HepG2 (cell line): ENCODE data around the gene TBC1D10A. TPM values are rescaled to one million over a fixed set of nuclear protein-coding genes. Genes with fewer than 3 reads are reported as not detected.
A peak's percentile ranks its signal among the peaks of the same experiment; 100 is the strongest.

ENCODE experiments used
- AFF4 ChIP-seq: sonication (generic); formaldehyde crosslinking; IDR thresholded peaks from 2 replicates; pipeline ENCODE4 v1.4.0; 2020; ENCODE audit warnings: missing genetic modification reagents
- ARNTL ChIP-seq: sonication (generic); formaldehyde crosslinking; IDR thresholded peaks from 2 replicates; pipeline ENCODE4 v1.4.0; 2020; ENCODE audit warnings: mild to moderate bottlenecking, missing genetic modification reagents
- CEBPB ChIP-seq: IDR thresholded peaks from 2 replicates; pipeline ENCODE4 v1.6.1; 2011; ENCODE audit warnings: low read depth, low read length, improper control_type of control experiment, borderline replicate concordance
- HHEX ChIP-seq: IDR thresholded peaks from 2 replicates; pipeline ENCODE4 v1.6.1; 2016; ENCODE audit warnings: control low read depth
- RBM22 ChIP-seq: fragments of 200-400 bp; formaldehyde crosslinking; optimal IDR thresholded peaks from 2 replicates; pipeline ENCODE3; 2017; ENCODE audit warnings: mild to moderate bottlenecking, low read length, moderate library complexity
- SMYD3 ChIP-seq: sonication (generic); formaldehyde crosslinking; IDR thresholded peaks from 2 replicates; pipeline ENCODE4 v1.8.1; 2023; ENCODE audit warnings: mild to moderate bottlenecking, missing genetic modification reagents
- ZFP82 ChIP-seq: sonication (generic); formaldehyde crosslinking; IDR thresholded peaks from 2 replicates; pipeline ENCODE4 v1.5.1; 2020; ENCODE audit warnings: mild to moderate bottlenecking, missing genetic modification reagents, borderline replicate concordance
- ZKSCAN1 ChIP-seq: fragments of 150-350 bp; IDR thresholded peaks from 2 replicates; pipeline ENCODE4 v1.6.1; 2014; ENCODE audit warnings: low read length
- ZNF496 ChIP-seq: sonication (generic); formaldehyde crosslinking; IDR thresholded peaks from 2 replicates; pipeline ENCODE4 v1.8.1; 2023; ENCODE audit warnings: mild to moderate bottlenecking, moderate library complexity, missing genetic modification reagents; ENCODE audit not compliant: insufficient replicate concordance
- ZNF773 ChIP-seq: sonication (generic); formaldehyde crosslinking; IDR thresholded peaks from 2 replicates; pipeline ENCODE4 v1.4.0; 2020; ENCODE audit warnings: missing genetic modification reagents, borderline replicate concordance
- ZNF780A ChIP-seq: sonication (generic); formaldehyde crosslinking; IDR thresholded peaks from 2 replicates; pipeline ENCODE4 v1.8.0; 2022; ENCODE audit warnings: mild to moderate bottlenecking, missing genetic modification reagents, moderate library complexity
- polyA plus RNA-seq, 8 experiments: library from polyadenylated mRNA; depleted of rRNA in 3 of 8; stranded (reverse) in 7 of 8; unstranded in 1 of 8; fragments of >200 nt; fragmentation: Illumina TruSeq in 4 of 8; extraction: Trizol in 4 of 8; gene quantifications; 2 replicates each; pipeline versions ENCODE4 v1.2.1 to v1.2.3, GENCODE V29; 2011 to 2016; ENCODE audit warnings: low read depth in 4 of 8, missing spikeins in 1 of 8, mixed read lengths in 1 of 8; ENCODE audit not compliant: insufficient read depth in 1 of 8
- total RNA-seq, 5 experiments: library from RNA; depleted of rRNA; stranded (reverse); fragments of >200 nt; fragmentation: Illumina TruSeq; extraction: Trizol; gene quantifications; 2 replicates each; pipeline ENCODE4 v1.2.3, GENCODE V29; 2016; ENCODE audit warnings: low read depth in 1 of 5
- TF ChIP-seq, protein P1 (sequence below): sonication (generic); formaldehyde crosslinking; IDR thresholded peaks from 2 replicates; pipeline ENCODE4 v1.4.0; 2020; ENCODE audit warnings: missing genetic modification reagents
- TF ChIP-seq, protein P2 (sequence below): sonication (generic); formaldehyde crosslinking; IDR thresholded peaks from 2 replicates; pipeline ENCODE4 v1.4.0; 2020; ENCODE audit warnings: missing genetic modification reagents
- TF ChIP-seq, protein P3 (sequence below): sonication (generic); formaldehyde crosslinking; IDR thresholded peaks from 2 replicates; pipeline ENCODE4 v1.5.0; 2020; ENCODE audit warnings: missing genetic modification reagents

TBC1D10A gene
- total and polyA plus RNA-seq, 2 of the 13 experiments (the other 11 are each of a cell fraction or from before 2014, with no cell fraction given): 4.2 to 4.9 TPM

- TF ChIP-seq, protein P1, sequence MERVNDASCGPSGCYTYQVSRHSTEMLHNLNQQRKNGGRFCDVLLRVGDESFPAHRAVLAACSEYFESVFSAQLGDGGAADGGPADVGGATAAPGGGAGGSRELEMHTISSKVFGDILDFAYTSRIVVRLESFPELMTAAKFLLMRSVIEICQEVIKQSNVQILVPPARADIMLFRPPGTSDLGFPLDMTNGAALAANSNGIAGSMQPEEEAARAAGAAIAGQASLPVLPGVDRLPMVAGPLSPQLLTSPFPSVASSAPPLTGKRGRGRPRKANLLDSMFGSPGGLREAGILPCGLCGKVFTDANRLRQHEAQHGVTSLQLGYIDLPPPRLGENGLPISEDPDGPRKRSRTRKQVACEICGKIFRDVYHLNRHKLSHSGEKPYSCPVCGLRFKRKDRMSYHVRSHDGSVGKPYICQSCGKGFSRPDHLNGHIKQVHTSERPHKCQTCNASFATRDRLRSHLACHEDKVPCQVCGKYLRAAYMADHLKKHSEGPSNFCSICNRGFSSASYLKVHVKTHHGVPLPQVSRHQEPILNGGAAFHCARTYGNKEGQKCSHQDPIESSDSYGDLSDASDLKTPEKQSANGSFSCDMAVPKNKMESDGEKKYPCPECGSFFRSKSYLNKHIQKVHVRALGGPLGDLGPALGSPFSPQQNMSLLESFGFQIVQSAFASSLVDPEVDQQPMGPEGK: no peak
- no peak for TF ChIP-seq ZNF773 (CRISPR knock-in tag)
- no peak for TF ChIP-seq CEBPB
- TF ChIP-seq AFF4: no peak
- TF ChIP-seq ZKSCAN1: no peak
- no peak for TF ChIP-seq SMYD3 (CRISPR knock-in tag)
- TF ChIP-seq RBM22: peak; percentile 77
- peak; percentile 93; the same call in 1 of the 2 replicates for TF ChIP-seq ZFP82 (CRISPR knock-in tag)
- TF ChIP-seq ZNF780A (CRISPR knock-in tag): no peak
- TF ChIP-seq ZNF496 (CRISPR knock-in tag): no peak
- TF ChIP-seq, protein P2, sequence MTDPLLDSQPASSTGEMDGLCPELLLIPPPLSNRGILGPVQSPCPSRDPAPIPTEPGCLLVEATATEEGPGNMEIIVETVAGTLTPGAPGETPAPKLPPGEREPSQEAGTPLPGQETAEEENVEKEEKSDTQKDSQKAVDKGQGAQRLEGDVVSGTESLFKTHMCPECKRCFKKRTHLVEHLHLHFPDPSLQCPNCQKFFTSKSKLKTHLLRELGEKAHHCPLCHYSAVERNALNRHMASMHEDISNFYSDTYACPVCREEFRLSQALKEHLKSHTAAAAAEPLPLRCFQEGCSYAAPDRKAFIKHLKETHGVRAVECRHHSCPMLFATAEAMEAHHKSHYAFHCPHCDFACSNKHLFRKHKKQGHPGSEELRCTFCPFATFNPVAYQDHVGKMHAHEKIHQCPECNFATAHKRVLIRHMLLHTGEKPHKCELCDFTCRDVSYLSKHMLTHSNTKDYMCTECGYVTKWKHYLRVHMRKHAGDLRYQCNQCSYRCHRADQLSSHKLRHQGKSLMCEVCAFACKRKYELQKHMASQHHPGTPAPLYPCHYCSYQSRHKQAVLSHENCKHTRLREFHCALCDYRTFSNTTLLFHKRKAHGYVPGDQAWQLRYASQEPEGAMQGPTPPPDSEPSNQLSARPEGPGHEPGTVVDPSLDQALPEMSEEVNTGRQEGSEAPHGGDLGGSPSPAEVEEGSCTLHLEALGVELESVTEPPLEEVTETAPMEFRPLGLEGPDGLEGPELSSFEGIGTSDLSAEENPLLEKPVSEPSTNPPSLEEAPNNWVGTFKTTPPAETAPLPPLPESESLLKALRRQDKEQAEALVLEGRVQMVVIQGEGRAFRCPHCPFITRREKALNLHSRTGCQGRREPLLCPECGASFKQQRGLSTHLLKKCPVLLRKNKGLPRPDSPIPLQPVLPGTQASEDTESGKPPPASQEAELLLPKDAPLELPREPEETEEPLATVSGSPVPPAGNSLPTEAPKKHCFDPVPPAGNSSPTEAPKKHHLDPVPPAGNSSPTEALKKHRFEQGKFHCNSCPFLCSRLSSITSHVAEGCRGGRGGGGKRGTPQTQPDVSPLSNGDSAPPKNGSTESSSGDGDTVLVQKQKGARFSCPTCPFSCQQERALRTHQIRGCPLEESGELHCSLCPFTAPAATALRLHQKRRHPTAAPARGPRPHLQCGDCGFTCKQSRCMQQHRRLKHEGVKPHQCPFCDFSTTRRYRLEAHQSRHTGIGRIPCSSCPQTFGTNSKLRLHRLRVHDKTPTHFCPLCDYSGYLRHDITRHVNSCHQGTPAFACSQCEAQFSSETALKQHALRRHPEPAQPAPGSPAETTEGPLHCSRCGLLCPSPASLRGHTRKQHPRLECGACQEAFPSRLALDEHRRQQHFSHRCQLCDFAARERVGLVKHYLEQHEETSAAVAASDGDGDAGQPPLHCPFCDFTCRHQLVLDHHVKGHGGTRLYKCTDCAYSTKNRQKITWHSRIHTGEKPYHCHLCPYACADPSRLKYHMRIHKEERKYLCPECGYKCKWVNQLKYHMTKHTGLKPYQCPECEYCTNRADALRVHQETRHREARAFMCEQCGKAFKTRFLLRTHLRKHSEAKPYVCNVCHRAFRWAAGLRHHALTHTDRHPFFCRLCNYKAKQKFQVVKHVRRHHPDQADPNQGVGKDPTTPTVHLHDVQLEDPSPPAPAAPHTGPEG: peak; percentile 81
- TF ChIP-seq, protein P3, sequence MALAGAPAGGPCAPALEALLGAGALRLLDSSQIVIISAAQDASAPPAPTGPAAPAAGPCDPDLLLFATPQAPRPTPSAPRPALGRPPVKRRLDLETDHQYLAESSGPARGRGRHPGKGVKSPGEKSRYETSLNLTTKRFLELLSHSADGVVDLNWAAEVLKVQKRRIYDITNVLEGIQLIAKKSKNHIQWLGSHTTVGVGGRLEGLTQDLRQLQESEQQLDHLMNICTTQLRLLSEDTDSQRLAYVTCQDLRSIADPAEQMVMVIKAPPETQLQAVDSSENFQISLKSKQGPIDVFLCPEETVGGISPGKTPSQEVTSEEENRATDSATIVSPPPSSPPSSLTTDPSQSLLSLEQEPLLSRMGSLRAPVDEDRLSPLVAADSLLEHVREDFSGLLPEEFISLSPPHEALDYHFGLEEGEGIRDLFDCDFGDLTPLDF: peak; percentile 89
- TF ChIP-seq ARNTL (CRISPR knock-in tag): no peak; the same call in 1 of the 2 replicates
- no peak for TF ChIP-seq HHEX
These were observed 29.9 kb upstream of the TBC1D10A start, which contains the start of the genes CCDC157 and SF3A1 (continued) for GRCh38 chr22:30356449-30357235.
